BLaER1 treated with 17β-estradiol and CSF1 and Interleukin-3, amounts not matched to agents 10 nM and 100 nM (cell line): Measurements from ENCODE around the gene ACVR1C.
A peak's percentile ranks its signal among the peaks of the same experiment; 100 is the strongest.

Experiments used
- H3K27ac ChIP-seq, 11 experiments: shearing (Covaris generic); formaldehyde crosslinking; 2 replicates each; pipeline ENCODE4 v1.8.1; 2022
- H3K27me3 ChIP-seq, 11 experiments: shearing (Covaris generic); formaldehyde crosslinking; 2 replicates each; pipeline ENCODE4 v1.8.1; 2022
- H3K36me3 ChIP-seq, 11 experiments: shearing (Covaris generic); formaldehyde crosslinking; 2 replicates each; pipeline ENCODE4 v1.8.1; 2022
- H3K4me1 ChIP-seq, 10 experiments: shearing (Covaris generic); formaldehyde crosslinking; 2 replicates each; pipeline ENCODE4 v1.8.1; 2022
- H3K4me2 ChIP-seq, 11 experiments: shearing (Covaris generic); formaldehyde crosslinking; 2 replicates each; pipeline ENCODE4 v1.8.1; 2022
- H3K4me3 ChIP-seq, 10 experiments: shearing (Covaris generic); formaldehyde crosslinking; 2 replicates each; pipeline ENCODE4 v1.8.1; 2022
- H3K9ac ChIP-seq, 11 experiments: shearing (Covaris generic); formaldehyde crosslinking; 2 replicates each; pipeline ENCODE4 v1.8.1; 2022
- H3K9me3 ChIP-seq, 11 experiments: shearing (Covaris generic); formaldehyde crosslinking; replicated peaks in 1 of 11; 2 replicates each; pipeline ENCODE4 v1.8.1; 2022
- H4K20me1 ChIP-seq, 11 experiments: shearing (Covaris generic); formaldehyde crosslinking; 2 replicates each; pipeline ENCODE4 v1.8.1; 2022
- Cebpa-rat ChIP-seq, 11 experiments: shearing (Covaris generic); IDR thresholded peaks; 2 replicates each; pipeline ENCODE4 v1.8.1; 2022

The ACVR1C gene

GRCh38 chr2:157509744-157510143 is 118.9 kb downstream of the ACVR1C start:
- Histone ChIP-seq H3K36me3 (no peaks in the 10 kb centered on the region), H3K4me1 (peaks cover 0 to 19% (median 13%) of the 10 kb centered on the region in 10 experiments; a peak in 14 of 20 replicates), H3K27me3 (no peaks in the 10 kb centered on the region), H3K9ac (no peak overlapping the region), H3K27ac (no peak overlapping the region), H3K4me3 (no peak overlapping the region), H3K4me2 (no peak overlapping the region), H4K20me1 (no peaks in the 10 kb centered on the region), H3K9me3 (peaks cover 8 to 23% (median 15%) of the 10 kb centered on the region in 11 experiments; a peak in 19 of 22 replicates)
- TF ChIP-seq Cebpa-rat (IDR thresholded peaks at IDR 0.05): no peak

DNA sequence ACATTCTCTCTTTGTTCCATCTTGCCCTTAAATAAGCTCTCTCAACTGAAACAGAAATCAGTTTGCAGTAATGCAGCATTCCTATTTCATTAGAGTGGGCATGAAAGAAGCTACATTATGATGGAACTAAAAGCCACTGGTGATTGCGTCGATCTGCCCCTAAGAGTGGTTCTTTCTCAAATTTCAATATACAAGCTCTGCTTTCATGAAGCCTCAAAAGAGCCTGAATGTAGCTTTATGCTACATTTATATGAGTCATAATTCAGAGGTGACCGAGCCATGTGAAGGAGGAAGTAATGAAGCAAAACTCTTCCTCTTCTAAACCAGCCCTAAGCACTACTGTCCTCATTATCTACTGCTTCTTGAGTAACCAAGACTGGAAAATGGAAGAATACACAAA is 120.0 kb downstream of the ACVR1C start:
- Histone ChIP-seq H3K27me3 (no peaks in the 10 kb centered on the region), H3K4me3 (no peak overlapping the region), H3K36me3 (no peaks in the 10 kb centered on the region), H3K9ac (0 out of 22 replicates have a peak overlapping the region, but pooled peaks of 1 of the 11 experiments have one; percentile 37), H4K20me1 (no peaks in the 10 kb centered on the region), H3K27ac (peak overlapping the region in 6 of 11 experiments; percentile 10 to 59 (median 31); a peak in 7 of 22 replicates), H3K9me3 (peaks cover 8 to 23% (median 15%) of the 10 kb centered on the region in 11 experiments; a peak in 19 of 22 replicates), H3K4me1 (peaks cover 0 to 19% (median 13%) of the 10 kb centered on the region in 10 experiments; a peak in 14 of 20 replicates), H3K4me2 (peak overlapping the region in 8 of 11 experiments; percentile 6 to 69 (median 60); a peak in 13 of 22 replicates)
- TF ChIP-seq Cebpa-rat (IDR thresholded peaks at IDR 0.05): no peak

DNA sequence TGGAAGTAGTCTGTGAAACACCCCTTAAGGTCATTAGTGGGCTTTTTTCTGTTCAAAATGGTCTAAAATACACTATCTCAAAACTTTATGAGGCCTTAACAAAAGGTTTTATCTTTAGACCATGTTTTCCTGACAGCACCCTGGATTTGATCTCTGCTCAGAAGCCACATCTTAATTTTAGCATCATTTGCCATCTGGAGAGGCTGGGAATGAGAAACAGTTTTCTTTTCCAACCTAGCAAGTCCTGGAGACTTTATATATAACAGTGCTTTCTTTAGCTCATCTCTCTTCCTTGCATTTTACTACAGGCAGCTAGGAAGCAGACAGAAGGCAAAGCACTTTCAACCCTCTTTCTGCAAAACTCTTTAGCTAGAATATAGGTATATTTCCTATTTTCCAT is 122.1 kb downstream of the ACVR1C start:
- Histone ChIP-seq H3K9me3 (peaks cover 8 to 37% (median 17%) of the 10 kb centered on the region in 11 experiments; a peak in 19 of 22 replicates), H4K20me1 (no peaks in the 10 kb centered on the region), H3K27me3 (no peaks in the 10 kb centered on the region), H3K4me2 (no peak overlapping the region), H3K36me3 (no peaks in the 10 kb centered on the region; a peak in 1 of 22 replicates), H3K4me1 (peaks cover 0 to 32% (median 24%) of the 10 kb centered on the region in 10 experiments; a peak in 16 of 20 replicates), H3K27ac (no peak overlapping the region), H3K9ac (no peak overlapping the region), H3K4me3 (no peak overlapping the region)
- TF ChIP-seq Cebpa-rat (IDR thresholded peaks at IDR 0.05): no peak

DNA sequence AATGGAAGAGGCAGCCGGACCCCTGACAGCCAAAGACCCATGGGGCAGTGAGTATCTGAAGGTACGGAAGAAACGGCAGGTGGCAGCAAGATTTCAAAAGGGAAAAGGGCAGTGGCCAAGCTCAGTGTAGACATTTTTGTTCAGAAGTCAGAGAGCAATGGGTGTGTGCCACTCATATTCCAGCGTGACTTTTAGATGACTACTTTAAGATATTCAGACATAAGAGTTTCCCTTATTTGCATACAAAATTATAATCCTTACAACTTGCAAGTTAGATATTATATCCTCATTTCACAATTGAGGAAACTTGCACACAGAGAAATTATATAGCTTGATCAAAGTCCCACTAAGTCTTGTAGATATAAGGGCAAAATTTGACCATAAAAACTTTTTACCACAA is 124.0 kb downstream of the ACVR1C start:
- no peak overlapping the region for H3K4me2 ChIP-seq
- H4K20me1 ChIP-seq: no peaks in the 10 kb centered on the region
- peaks cover 8 to 41% (median 17%) of the 10 kb centered on the region in 11 experiments; a peak in 19 of 22 replicates for H3K9me3 ChIP-seq
- TF ChIP-seq Cebpa-rat (IDR thresholded peaks at IDR 0.05): no peak
- no peak overlapping the region for H3K9ac ChIP-seq
- H3K4me1 ChIP-seq: peaks cover 8 to 51% (median 40%) of the 10 kb centered on the region in 10 experiments; a peak in 19 of 20 replicates
- no peak overlapping the region for H3K4me3 ChIP-seq
- no peaks in the 10 kb centered on the region for H3K27me3 ChIP-seq
- no peaks in the 10 kb centered on the region; a peak in 1 of 22 replicates for H3K36me3 ChIP-seq
- no peak overlapping the region for H3K27ac ChIP-seq

GRCh38 chr2:157501026-157501425 is 127.6 kb downstream of the ACVR1C start:
- Histone ChIP-seq H3K27me3 (no peaks in the 10 kb centered on the region), H3K9me3 (peaks cover 7 to 31% (median 12%) of the 10 kb centered on the region in 11 experiments; a peak in 18 of 22 replicates), H4K20me1 (no peaks in the 10 kb centered on the region), H3K4me2 (peak overlapping the region; percentile 16 to 64 (median 51); a peak in 21 of 22 replicates), H3K4me1 (peaks cover 8 to 52% (median 46%) of the 10 kb centered on the region in 10 experiments; a peak in 19 of 20 replicates), H3K4me3 (no peak overlapping the region), H3K36me3 (no peaks in the 10 kb centered on the region; a peak in 1 of 22 replicates), H3K9ac (peak overlapping the region in 7 of 11 experiments; percentile 19 to 65 (median 54); a peak in 13 of 22 replicates), H3K27ac (peak overlapping the region; percentile 1 to 83 (median 73); a peak in 21 of 22 replicates)
- TF ChIP-seq Cebpa-rat (IDR thresholded peaks at IDR 0.05): no peak

GRCh38 chr2:157500334-157500733 is 128.3 kb downstream of the ACVR1C start:
- no peaks in the 10 kb centered on the region for H3K27me3 ChIP-seq
- H3K27ac ChIP-seq: peak overlapping the region in 9 of 11 experiments; percentile 35 to 83 (median 70); a peak in 17 of 22 replicates
- no peaks in the 10 kb centered on the region for H4K20me1 ChIP-seq
- H3K4me2 ChIP-seq: peak overlapping the region in 9 of 11 experiments; percentile 6 to 67 (median 43); a peak in 17 of 22 replicates
- H3K4me3 ChIP-seq: no peak overlapping the region
- H3K9me3 ChIP-seq: peaks cover 0 to 24% (median 5%) of the 10 kb centered on the region in 11 experiments; a peak in 13 of 22 replicates
- H3K36me3 ChIP-seq: no peaks in the 10 kb centered on the region; a peak in 1 of 22 replicates
- H3K4me1 ChIP-seq: peaks cover 8 to 52% (median 46%) of the 10 kb centered on the region in 10 experiments; a peak in 19 of 20 replicates
- peak in 1 of 11 experiments; percentile 66; a peak in 3 of 22 replicates for TF ChIP-seq Cebpa-rat (IDR thresholded peaks at IDR 0.05)
- peak overlapping the region in 3 of 11 experiments; percentile 0 to 30 (median 27); a peak in 2 of 22 replicates for H3K9ac ChIP-seq

GRCh38 chr2:157498483-157498882 is 130.2 kb downstream of the ACVR1C start:
- peaks cover 0 to 20% (median 4%) of the 10 kb centered on the region in 11 experiments; a peak in 9 of 22 replicates for H3K9me3 ChIP-seq
- no peak overlapping the region for H3K9ac ChIP-seq
- TF ChIP-seq Cebpa-rat (IDR thresholded peaks at IDR 0.05): no peak
- H3K36me3 ChIP-seq: no peaks in the 10 kb centered on the region; a peak in 1 of 22 replicates
- peak overlapping the region in 7 of 11 experiments; percentile 14 to 83 (median 70); a peak in 10 of 22 replicates for H3K27ac ChIP-seq
- peak overlapping the region in 5 of 11 experiments; percentile 7 to 47 (median 28); a peak in 7 of 22 replicates for H3K4me2 ChIP-seq
- H4K20me1 ChIP-seq: no peaks in the 10 kb centered on the region
- peaks cover 8 to 58% (median 48%) of the 10 kb centered on the region in 10 experiments; a peak in 19 of 20 replicates for H3K4me1 ChIP-seq
- H3K27me3 ChIP-seq: no peaks in the 10 kb centered on the region
- no peak overlapping the region for H3K4me3 ChIP-seq

- H3K27me3 ChIP-seq: no peaks in the 10 kb centered on the region
- no peaks in the 10 kb centered on the region; a peak in 1 of 22 replicates for H3K36me3 ChIP-seq
- H4K20me1 ChIP-seq: no peaks in the 10 kb centered on the region
- no peak overlapping the region for H3K4me3 ChIP-seq
- TF ChIP-seq Cebpa-rat (IDR thresholded peaks at IDR 0.05): no peak
- H3K27ac ChIP-seq: peak overlapping the region in 7 of 11 experiments; percentile 14 to 83 (median 67); a peak in 10 of 22 replicates
- peak overlapping the region in 1 of 11 experiments; percentile 1; a peak in 1 of 22 replicates for H3K9ac ChIP-seq
- H3K9me3 ChIP-seq: peaks cover 0 to 17% (median 4%) of the 10 kb centered on the region in 11 experiments; a peak in 9 of 22 replicates
- peaks cover 8 to 63% (median 52%) of the 10 kb centered on the region in 10 experiments; a peak in 19 of 20 replicates for H3K4me1 ChIP-seq
- peak overlapping the region in 5 of 11 experiments; percentile 5 to 47 (median 28); a peak in 8 of 22 replicates for H3K4me2 ChIP-seq
These were observed 130.9 kb downstream of the ACVR1C start for GRCh38 chr2:157497638-157498314.
